Activated gamma-delta T cell (primary cell): ENCODE results near the gene PAK6.

ENCODE experiments used
- DNase-seq: peaks from one replicate; lab custom pipeline; 2025; lab: John Stamatoyannopoulos, UW

PAK6 gene

DNA sequence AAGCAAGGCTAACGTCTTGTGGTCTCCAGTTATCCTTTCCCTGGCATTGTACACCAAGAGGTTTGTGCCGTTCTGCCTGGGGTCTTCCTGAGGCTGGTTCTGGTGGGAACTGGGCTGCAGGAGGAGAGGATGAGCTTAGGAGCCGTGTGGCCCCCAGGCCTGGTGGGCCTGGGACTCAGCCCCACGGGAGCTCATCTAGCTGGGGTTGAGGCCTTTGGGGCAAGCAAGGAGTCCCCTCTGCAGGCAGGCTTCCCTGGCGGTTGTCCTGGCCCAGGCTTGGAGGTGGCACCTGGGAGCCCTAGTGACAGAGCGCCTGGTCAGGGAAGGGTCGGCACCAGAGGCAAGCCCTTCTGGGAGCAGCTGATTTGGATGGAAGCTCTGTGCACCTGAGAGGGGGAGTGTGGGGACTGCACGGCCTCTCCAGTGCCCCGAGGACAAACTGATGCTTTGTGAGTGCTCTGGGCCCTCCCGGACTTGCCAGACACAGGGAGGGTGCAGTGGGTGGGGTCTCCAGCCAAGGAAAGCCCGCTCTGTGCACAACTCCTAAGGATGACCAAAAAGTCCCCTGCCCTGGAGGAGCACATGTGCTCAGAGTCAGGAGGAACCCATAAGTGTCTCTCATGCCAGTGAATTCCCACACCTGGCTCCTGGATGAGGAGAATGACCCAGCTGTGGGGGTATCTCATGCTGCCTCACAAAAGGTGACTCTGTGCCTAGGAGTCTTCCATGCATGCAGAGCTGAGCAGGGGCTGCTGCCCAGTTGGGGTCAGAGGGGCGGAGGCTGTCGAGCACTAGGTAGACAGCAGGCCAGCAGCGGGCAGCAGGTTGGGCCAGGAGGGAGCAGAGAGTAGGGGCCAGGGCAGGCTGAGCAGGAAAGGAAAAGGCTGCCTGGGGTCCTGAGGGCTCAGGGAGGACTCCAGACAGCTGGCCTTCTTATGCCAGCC is 2.7 kb downstream of the PAK6 start:
- DNase-seq = no peak

DNA sequence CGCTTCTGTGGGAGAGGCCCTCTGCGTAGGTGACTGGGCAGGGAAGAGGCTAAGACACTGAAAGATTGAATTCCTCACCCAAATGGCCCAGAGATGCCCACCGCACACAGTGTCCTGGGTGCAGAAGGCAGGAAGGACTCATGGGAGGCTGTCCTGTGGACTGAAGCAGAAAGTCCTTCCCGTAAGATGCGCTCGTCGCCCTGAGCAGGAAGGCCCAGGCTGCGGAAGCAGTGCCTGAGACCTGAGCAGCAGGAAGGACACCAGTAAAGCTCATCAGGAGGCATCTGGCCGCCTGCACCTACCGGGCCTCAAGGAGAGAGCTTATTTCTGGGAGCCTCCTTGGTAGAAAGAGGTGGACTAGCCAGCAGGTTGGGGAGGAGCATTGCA is 3.3 kb downstream of the PAK6 start:
- DNase-seq = no peak

DNA sequence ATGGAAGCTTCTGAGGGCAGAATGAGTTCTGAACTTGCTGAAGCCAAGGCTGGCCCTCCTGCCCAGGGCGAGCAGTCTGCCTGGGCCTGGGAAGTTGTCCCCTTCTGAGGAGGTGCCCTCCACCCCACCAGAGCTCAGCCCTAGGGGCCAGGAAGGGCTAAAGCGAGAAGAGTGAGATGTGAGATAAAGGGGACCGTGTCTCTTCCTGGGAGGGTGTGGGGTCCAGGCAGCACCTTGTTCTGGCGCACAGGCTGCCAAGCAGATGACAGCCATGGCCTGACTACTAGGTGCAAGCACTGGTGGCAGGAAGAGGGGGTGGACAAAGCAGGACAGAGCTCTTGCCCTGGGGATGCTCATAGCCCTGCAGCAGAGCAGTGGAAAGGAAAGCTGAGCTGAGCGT is 3.7 kb downstream of the PAK6 start:
- DNase-seq = no peak

DNA sequence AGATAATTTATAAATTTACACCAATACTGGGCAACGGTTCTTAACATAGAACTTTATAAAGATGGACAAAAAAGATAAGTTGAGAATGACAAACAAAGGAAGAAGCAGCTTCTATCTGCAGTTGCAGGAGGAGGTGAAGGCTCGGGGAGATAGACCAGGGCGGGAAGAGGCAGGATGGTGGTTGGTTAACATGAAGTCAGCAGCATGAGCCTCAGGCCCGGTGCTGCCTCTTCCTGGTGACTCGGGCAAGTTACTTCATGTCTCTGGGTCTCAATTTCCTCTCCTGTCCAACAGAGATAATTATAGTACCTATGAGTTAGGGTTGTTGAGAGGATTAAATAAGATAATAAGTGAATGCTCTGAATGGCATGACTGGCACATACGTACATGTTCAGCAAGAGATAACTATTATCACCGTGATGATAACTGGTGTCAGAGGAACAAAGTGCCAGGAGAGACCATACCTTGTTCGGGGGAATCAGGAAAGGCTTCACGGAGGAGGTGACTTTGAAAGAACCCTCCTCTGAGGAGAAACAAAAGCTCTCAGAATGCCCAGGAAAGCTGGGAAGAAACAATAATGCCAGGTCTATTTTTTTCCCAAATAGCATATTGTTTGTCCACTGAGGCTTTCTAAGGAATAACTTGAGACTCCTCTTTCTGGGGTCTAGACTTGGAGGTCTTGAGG is 4.4 kb downstream of the PAK6 start:
- DNase-seq = no peak

DNA sequence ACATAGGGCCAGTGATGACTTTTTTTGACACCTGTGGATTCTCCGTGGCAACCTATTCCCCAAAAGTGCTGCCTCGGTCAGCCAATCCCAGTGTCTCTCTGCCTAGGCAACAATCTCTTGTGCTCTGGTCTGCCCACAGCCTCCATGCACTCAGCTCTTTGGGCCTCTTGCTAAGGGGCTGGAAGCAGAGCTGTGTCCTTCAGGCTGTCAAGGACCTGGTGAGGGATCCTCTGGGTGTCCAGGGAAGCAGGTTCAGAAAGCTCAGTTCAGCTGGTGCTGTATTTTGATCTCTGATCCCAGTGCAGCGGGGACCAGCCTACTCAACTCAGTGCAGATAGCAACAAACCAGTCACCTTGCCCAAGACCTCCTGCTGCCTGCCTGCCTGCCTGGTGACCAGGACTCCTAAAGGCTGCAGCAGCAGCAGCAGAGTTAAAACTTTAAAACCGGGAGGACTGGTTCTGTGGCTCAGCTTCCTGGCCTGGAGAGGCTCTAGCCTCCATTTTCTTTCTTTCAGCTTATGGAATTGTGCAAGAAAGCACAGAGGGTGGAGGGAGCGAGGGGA is 6.2 kb downstream of the PAK6 start:
- no peak for DNase-seq

DNA sequence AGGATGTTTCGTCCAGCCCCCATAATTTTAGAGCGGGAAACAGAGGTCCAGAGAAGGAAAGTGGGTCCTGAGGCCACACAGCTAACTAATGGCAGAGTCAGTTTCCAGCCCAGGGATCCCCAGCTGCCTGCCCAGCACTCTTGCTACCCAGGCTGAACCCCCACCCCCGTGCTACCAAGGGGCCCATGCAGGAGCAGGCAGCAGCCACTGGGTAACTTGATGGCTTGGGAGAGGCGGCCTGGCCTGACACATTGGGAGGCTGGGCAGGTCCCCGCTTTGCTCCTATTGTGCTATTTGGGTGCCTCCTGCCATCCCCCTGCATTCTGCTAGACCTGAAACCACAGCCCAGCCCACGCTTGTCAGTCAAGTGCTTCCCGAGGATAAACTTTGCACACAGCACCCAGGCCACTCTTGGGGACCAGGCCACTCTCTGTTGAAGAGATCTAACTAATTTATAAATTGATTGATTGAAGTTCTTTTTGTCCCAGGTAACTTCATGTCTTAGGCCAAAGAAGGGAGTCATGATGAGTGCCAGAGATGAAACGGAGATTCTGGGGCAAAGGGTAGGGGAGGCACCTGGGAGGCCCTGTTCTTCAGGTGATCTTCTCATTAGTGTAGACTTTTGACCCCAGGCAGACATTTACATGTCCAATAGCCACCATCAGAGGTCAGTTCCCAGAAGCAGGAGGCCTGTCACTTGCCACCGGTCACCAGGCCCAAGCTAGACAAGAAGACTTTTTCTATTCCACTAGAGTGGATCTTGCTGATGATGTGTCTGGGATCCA is 7.0 kb downstream of the PAK6 start:
- DNase-seq = no peak

DNA sequence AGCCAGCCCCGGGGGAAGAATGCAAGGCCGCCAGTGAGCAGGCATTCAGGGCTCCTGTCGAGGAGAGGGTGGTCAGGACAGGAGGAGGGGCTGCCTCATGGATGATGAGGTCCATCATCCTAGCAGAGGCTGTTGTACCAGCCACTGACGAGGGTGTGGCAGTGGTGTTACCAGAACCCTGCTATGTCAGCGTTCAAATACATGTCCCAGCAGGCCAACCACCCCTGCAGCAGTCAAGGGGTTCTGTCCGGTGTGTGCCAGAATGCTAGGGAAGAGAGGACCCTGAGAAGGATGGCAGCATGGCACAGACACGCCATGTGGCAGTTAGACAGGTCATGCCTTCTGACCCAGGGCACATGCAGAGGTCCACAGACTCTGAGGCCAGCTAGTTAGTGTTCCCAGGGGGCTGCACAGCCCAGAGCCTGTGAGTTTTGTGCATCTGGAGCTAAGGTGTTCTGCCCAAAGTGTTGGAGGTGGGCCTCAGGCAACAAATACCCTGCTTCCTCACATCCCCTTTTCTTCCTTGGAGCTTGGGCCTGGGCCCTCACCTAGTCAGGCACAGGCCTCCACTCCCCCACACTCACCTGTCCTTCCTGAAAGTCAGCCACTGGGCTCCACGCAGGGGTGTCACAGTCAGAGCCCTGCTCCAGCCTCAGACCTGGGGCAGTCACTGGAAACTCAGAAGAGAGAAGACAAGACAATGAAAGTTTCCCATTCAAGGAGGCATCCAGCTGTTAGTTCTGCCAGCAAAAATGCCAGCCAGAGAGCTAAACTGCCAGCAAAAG is 7.8 kb downstream of the PAK6 start:
- DNase-seq = no peak

DNA sequence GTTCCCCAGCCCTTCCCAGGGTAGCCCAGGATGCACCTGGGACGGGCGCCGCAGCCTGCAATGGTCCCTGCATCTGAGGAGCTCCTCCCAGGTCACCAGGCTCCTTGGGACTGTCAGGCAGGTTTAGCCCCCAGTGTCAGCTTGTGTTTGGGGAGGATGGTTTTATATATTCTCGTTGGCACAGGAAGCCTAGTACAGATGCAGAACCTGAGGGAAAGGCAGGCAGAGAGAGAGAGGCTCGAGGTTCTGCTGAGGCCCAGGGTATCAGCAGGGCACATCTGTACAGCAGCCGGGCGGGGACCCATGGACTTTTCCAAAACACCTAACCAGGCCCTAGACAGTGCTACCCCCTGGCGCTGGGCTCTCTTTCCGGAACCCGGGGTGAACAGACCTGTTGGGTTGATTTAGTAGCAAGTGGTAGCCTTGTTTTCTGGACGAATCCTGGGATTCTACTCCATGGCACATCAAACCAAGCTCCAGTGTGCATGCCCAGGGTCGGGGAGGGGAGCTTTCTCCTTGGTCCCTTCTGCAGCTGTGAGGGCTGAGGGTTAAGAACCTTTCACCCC is 8.6 kb downstream of the PAK6 start:
- DNase-seq = no peak

DNA sequence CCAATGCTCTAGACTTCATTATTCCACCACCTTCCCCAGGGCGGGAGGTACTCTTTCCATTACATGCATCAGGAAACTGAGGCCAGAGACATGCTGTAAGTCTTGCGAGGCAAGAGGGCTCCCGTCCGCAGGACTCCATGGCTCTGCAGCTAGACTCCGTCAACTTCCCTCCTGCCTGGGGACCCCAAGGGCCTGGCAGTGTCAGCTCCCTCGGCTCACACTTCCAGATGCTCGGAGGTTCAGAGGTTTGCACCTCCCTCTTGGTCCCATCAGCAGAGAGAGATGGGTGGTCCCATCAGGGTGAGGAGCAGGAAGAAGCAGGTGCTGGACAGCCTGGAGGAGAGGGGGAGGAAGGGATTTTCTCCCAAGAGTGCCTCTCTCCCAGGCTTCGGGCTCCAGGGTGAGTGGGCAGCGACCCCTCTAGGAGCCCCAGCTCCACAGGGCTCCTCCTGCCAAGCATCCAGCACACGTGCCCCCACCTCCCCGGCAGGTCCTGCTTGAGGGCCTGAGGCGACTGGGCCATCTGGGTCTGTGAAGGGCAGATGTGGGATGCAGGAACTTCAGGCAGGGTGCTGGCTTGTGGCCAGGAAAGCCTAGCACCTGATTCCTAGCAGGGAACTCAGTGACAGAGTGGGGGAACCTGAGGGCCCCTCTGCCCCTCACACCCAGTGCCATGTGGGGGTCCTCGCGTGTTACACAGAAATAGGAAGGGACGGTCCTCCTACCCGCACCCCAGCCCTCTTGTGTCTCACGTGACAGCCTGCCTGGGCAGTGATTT is 9.3 kb downstream of the PAK6 start:
- no peak for DNase-seq

DNA sequence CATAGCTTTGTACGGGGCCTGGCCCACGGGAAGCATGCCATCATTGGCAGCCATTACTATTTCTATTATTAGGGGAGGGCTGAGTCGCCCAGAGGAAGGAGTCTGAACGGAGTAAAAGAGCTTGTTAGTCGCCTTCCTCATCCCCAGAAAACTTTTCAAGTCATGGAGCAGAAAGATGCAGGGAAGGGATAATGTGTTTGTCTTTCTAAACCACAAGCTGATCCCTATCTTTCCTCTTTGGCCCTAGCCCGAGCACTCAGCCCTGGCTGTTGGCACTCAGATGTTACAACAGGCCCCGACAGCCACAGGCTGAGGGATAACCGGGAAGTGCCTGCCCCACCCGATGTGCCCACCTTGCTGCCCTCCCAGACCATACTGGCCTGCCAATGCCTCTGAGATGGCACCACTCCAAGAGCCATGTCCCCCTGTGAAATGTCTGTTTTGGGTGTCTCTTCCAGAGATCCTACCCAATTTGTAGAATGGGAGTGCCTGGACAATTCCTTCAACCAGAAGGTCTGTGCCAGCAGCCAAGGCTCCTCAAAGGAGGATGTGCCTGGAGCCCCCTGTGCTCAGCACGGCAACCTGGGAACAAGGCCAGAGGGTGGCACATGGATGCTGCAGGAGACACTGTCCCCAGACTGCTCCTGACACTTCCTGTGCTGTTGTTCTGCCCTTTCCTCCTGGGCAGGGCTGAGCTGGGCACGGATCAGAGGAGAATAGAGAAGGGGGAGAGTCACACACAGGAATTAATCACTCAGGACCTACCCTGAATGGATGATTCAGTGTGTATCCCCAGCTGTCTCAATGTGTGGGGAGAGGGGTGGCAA is 10.8 kb downstream of the PAK6 start:
- no peak for DNase-seq

DNA sequence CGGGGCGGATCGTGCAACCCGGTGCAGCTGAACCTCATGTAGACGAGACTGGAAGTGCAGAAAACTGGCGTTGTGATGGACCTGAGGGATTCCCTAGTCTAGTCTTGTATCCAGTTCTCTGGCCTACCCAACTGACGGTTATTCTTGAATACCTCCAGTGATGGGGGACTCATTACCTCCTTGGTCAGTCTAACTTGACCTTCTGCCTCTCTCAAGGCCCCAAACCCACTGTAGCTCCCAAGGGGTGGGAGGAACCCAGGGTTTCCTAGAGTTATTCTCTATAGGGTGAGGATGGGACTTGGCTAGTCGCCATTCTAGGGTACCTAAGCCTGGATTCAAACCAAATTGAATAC is 11.4 kb downstream of the PAK6 start:
- no peak for DNase-seq

DNA sequence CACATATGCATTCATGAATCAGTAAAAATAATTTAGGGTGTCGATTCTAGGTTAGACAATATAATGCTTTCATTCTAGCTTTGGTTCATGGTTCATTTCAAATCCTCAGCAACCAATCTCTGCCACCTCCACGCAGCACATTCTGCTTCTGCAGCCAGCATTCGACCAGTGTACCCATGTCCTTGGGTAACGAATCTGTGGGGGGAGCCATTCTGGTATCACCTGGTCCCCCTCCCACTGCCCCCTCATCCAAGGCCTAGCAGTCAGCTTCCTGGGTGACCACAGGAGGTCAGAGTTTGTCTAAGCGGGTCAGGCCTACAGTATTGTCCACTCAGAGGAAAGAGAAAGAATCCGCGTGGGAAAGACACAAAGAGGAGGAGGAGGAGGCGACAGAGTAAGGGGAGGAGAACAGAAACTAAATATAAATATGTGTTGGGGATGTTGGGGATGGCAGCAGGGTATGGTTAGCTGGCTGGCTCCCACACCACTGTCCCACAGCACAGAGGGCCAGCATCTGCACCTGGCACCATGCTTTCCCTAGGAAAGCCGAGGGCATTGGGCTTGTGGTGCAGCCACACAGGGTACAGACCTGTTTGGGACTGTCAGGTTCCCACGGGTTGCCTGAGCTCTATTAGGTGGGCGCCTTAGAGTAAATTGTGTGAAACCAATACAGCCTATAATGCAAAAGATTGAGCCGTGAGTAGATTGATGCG is 12.1 kb downstream of the PAK6 start:
- DNase-seq = no peak

DNA sequence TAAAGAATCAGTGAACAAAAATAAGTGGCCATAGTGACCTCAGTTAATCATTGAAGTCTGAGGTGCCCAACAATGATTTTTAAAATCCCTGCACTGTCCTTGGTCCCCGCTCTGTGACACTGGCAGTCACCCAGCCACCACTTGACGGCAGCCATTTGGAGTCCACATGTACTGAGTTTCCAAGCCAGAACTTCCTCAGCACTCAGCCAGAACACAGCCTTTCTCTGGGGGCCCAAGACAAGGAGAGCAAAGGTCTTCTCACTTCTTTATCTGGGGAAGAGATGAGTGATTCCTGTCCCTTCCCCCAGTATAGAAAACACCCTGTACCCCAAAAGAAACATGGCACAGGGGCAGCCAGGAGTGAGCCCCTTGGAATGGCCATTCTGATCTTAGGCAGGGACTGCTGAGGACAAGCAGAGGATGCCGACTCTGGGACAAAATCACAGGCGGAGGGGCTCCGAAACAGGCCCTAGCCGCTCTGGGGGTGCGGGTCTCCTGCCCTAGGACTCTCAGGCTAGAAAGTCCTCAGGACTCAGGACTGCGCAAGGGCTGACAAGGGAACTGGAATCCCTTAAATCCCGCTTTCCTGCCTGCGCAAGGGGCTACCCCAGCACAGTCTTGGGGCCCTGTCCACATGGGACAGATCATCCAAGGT is 12.8 kb downstream of the PAK6 start:
- DNase-seq = no peak

DNA sequence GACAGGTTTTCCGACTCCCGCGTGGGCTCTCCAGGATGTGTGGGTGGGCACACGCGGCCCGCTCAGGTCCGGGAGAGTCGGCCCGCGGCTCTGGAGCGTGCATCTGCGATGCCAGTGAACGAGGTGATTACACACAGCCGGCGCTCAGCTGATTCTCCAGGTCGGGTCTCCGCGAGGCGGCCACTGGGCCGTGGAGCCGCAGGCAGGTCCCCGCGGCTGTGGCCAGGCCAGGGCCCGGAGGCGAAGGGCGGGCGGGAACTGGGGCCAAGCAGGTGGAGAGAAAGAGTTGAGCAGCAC is 13.2 kb downstream of the PAK6 start:
- no peak for DNase-seq

DNA sequence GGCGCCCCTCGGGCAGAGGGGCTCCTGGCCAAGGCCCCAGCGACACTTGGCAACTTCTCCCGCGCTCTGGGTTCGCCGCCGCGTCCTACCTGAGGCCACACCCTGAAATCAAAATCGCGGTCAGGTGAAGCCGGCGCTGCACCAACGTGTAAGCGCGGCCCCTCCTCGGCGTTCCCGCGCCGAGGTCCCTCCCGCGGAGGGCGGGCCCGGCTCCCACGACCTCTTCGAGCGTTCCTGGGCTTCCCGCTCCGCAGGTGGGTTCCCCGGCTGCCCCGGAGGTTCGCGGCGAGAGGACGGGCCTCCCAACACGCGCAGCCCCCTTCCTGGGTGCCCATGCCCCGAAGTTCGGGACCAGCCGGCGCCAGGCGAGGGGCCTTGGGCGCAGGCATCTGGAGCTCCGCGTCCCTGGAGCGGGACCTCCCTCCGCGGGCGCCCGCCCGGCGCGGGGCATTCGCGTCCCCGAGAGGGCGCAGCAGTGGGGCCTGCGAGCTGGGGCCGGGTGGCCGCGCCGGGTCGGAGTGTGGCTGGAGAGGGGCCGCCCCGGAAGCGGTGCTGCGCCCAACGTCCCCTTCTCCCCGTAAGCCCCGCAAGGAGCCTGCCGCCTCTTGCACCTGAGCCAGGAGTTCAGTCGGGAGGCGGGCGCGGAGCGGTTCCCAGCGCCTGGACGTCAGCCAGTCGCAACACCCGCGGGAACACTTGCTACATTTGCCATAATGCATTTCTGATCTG is 13.7 kb downstream of the PAK6 start:
- no peak for DNase-seq

DNA sequence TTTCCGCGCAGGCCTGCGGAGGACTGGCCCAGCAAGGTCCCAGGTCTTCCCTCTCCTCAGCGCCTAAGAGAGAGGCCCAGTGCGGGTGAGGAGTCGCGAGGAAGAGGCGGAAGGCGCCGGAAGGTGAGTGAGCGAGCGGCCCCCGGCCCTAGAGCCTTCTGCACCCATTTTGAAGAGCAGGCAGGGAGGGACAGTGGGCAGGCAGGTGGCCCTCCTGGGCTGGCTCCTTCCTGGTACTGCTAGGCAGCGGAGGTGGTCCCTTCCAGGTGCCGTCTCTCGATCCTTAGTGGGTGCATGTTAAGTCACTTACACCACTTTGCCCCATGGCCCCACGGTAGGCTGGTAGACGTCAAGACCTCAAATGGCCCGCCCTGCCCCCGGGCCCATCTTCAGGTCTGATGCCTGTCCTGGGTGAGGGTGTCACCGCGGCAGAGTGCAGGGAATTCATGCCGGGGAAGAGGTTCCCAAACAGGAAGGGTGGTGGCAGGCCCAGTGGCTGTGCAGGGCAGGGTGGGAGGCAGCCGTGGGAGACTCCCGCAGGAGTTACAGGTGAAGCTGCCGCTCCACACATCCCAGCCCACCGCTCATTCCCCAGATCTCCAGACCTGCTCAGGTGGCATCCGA is 14.4 kb downstream of the PAK6 start:
- DNase-seq = no peak

DNA sequence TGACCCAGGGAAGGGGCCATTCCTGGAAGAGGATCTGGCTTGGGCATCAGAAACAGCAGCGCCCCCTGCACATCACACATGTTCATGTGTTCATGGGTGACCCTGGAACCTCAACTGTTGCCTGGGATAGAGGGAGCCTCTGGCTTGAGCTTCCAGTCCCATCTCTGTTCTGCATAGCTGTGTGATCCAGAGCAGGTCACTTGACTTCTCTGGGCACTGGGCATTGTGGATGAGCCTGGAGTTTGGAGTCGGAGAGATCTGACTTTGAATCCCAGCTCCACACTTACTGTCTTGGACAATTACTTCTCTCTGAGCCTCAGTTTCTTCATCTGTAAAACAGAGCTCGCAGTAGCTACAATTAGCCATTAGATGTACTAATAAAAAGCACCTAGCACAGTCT is 15.6 kb downstream of the PAK6 start:
- DNase-seq = no peak
